Stimulated activated CD4-positive, alpha-beta T cell treated with anti-CD3 and anti-CD28 coated beads, Interleukin-2, amount 100 ng/mL, for 24 hours (primary cell): Measurements from ENCODE around the gene RBM34.
"Not testable (repeated sequence)": the region's sequence is repeated elsewhere in the genome, so short reads cannot be mapped to it uniquely, and the experiment has no call there.

ENCODE experiments used
- DNase-seq, 2 donors: peaks; one replicate each; pipeline ENCODE4 v3.0.0-alpha.2; 2020

The RBM34 gene

GRCh38 chr1:235091319-235092044 is 69.6 kb downstream of the RBM34 start:
- DNase-seq = not testable (repeated sequence)

GRCh38 chr1:235090406-235091069 is 70.5 kb downstream of the RBM34 start:
- no peak for DNase-seq

GRCh38 chr1:235088907-235089306 is 72.1 kb downstream of the RBM34 start:
- DNase-seq = no peak

GRCh38 chr1:235088430-235088829 is 72.6 kb downstream of the RBM34 start:
- no peak for DNase-seq

- no peak for DNase-seq
Measured at GRCh38 chr1:235087906-235088305, 73.1 kb downstream of the RBM34 start.

GRCh38 chr1:235085411-235086117 is 75.5 kb downstream of the RBM34 start:
- not testable (repeated sequence) for DNase-seq
